BE2C (cell line): ENCODE results near the gene USP51.
"Not testable (repeated sequence)": the region's sequence is repeated elsewhere in the genome, so short reads cannot be mapped to it uniquely, and the experiment has no call there.

Source experiments
- DNase-seq: peaks from one replicate; pipeline ENCODE4 v3.0.0-alpha.2; 2020
- H3K27me3 ChIP-seq: fragments of 250-450 bp; sonication (Bioruptor Pico); 2 replicates; pipeline ENCODE4 v1.5.1; 2020; ENCODE audit warnings: mild to moderate bottlenecking
- H3K36me3 ChIP-seq: fragments of 250-450 bp; sonication (Bioruptor Pico); 2 replicates; pipeline ENCODE4 v1.5.1; 2020; ENCODE audit warnings: mild to moderate bottlenecking
- H3K4me1 ChIP-seq: fragments of 250-450 bp; sonication (Bioruptor Pico); 2 replicates; pipeline ENCODE4 v1.5.1; 2020
- H3K4me3 ChIP-seq: 2 replicates; pipeline ENCODE4 v1.5.1; 2011; ENCODE audit warnings: low read depth, low read length
- H3K9me3 ChIP-seq: fragments of 250-450 bp; sonication (Bioruptor Pico); 2 replicates; pipeline ENCODE4 v1.5.1; 2020
- CTCF ChIP-seq: IDR thresholded peaks from 2 replicates; pipeline ENCODE4 v1.5.1; 2012; ENCODE audit warnings: mild to moderate bottlenecking, low read depth, low read length

Gene USP51

GRCh38 chrX:55507010-55507409 is 17.4 kb upstream of the USP51 start:
- not testable (repeated sequence) for H3K4me3 ChIP-seq, H3K4me1 ChIP-seq, H3K9me3 ChIP-seq, H3K36me3 ChIP-seq, H3K27me3 ChIP-seq, DNase-seq

- TF ChIP-seq CTCF: no peak
Observed at GRCh38 chrX:55490974-55491373, 1.3 kb upstream of the USP51 start.

GRCh38 chrX:55490121-55490520 is 473 bp upstream of the USP51 start:
- no peak for TF ChIP-seq CTCF
- H3K27me3 ChIP-seq: no peaks in the 10 kb centered on the region
- no peak for DNase-seq
- H3K4me1 ChIP-seq: no peaks in the 10 kb centered on the region
- H3K4me3 ChIP-seq: peak overlapping the region; percentile 74; the same call in 1 of the 2 replicates
- no peaks in the 10 kb centered on the region for H3K9me3 ChIP-seq
- H3K36me3 ChIP-seq: no peaks in the 10 kb centered on the region

More at GRCh38 chrX:55490974-55491373, 1.3 kb upstream of the USP51 start:
- Histone ChIP-seq H3K4me3 (no peak overlapping the region), H3K9me3 (no peaks in the 10 kb centered on the region), H3K27me3 (no peaks in the 10 kb centered on the region), H3K36me3 (no peaks in the 10 kb centered on the region), H3K4me1 (no peaks in the 10 kb centered on the region)
- DNase-seq: no peak

GRCh38 chrX:55488593-55489313 is 895 bp downstream of the USP51 start:
- Histone ChIP-seq H3K4me1 (no peaks in the 10 kb centered on the region), H3K4me3 (peak overlapping the region; percentile 74), H3K36me3 (no peaks in the 10 kb centered on the region), H3K27me3 (no peaks in the 10 kb centered on the region), H3K9me3 (no peaks in the 10 kb centered on the region)
- DNase-seq: peak; percentile 65
- no peak for TF ChIP-seq CTCF

- Histone ChIP-seq H3K4me1 (no peaks in the 10 kb centered on the region), H3K4me3 (peak overlapping the region; percentile 74), H3K36me3 (no peaks in the 10 kb centered on the region), H3K9me3 (no peaks in the 10 kb centered on the region), H3K27me3 (no peaks in the 10 kb centered on the region)
- DNase-seq: no peak
- TF ChIP-seq CTCF: no peak
Observed at GRCh38 chrX:55488006-55488592, 1.5 kb downstream of the USP51 start.

- H3K9me3 ChIP-seq: no peaks in the 10 kb centered on the region
- H3K4me1 ChIP-seq: no peaks in the 10 kb centered on the region
- TF ChIP-seq CTCF: no peak
- no peak for DNase-seq
- no peaks in the 10 kb centered on the region for H3K36me3 ChIP-seq
- no peak overlapping the region for H3K4me3 ChIP-seq
- H3K27me3 ChIP-seq: no peaks in the 10 kb centered on the region
Observed at GRCh38 chrX:55487143-55487542, 2.5 kb downstream of the USP51 start.
